HEK293T (cell line): Measurements from ENCODE around the gene CABYR.

Source experiments
- ARNT ChIP-seq: fragments of 450-650 bp; IDR thresholded peaks from 2 replicates; pipeline ENCODE4 v1.6.1; 2017; ENCODE audit warnings: mild to moderate bottlenecking
- BHLHE40 ChIP-seq: fragments of 450-650 bp; IDR thresholded peaks from 2 replicates; pipeline ENCODE4 v1.6.1; 2016; ENCODE audit warnings: mild to moderate bottlenecking, moderate library complexity, borderline replicate concordance
- ELF4 ChIP-seq: fragments of 450-650 bp; IDR thresholded peaks from 2 replicates; pipeline ENCODE4 v1.6.1; 2017; ENCODE audit warnings: antibody characterized with exemption
- FOXA1 ChIP-seq: fragments of 450-650 bp; IDR thresholded peaks from 2 replicates; pipeline ENCODE4 v1.6.1; 2016; ENCODE audit warnings: mild to moderate bottlenecking
- FOXK2 ChIP-seq: fragments of 450-650 bp; IDR thresholded peaks from 2 replicates; pipeline ENCODE4 v1.6.1; 2016; ENCODE audit warnings: mild to moderate bottlenecking
- FOXM1 ChIP-seq: fragments of 450-650 bp; IDR thresholded peaks from 2 replicates; pipeline ENCODE4 v1.6.1; 2017; ENCODE audit warnings: mild to moderate bottlenecking, borderline replicate concordance
- HDGF ChIP-seq: fragments of 450-650 bp; IDR thresholded peaks from 2 replicates; pipeline ENCODE4 v1.6.1; 2017; ENCODE audit warnings: antibody characterized with exemption, borderline replicate concordance
- SP1 ChIP-seq: fragments of 450-650 bp; IDR thresholded peaks from 2 replicates; pipeline ENCODE4 v1.6.1; 2017
- TARDBP ChIP-seq: fragments of 450-650 bp; IDR thresholded peaks from 2 replicates; pipeline ENCODE4 v1.6.1; 2016
- ZNF384 ChIP-seq: fragments of 450-650 bp; IDR thresholded peaks from 2 replicates; pipeline ENCODE4 v1.6.1; 2016

DNA sequence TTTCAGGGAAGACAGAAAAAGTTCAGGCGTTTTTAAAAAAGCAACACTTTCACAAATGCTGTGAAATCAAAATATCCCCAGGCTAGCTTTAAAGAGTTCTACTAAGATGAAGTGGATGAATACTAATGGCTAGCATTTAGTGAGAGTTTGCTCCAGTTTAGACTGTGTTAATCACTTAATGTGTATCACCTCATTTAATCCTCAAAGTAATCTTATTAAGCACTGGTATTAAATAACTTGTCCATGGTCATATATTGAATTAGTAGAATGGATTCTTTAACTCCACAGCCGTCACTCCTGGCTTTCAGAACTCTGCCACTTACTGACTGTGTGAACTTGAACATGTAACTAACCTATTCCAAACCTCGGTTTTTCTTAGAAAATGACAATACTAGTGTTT is 66.0 kb downstream of the CABYR start:
- TF ChIP-seq ZNF384 (no peak), FOXA1 (no peak), FOXK2 (no peak), BHLHE40 (no peak), SP1 (no peak), ELF4 (no peak), TARDBP (no peak), FOXM1 (no peak), ARNT (no peak), HDGF (no peak)
